Activated T-helper 9 cell treated with anti-CD3 and anti-CD28 coated beads, Interleukin-2, amount 50 U/mL, for 16 hours (primary cell): ENCODE measurements around the gene MYO1D.
"Not testable (repeated sequence)": the region's sequence is repeated elsewhere in the genome, so short reads cannot be mapped to it uniquely, and the experiment has no call there.

Experiments used
- DNase-seq: peaks from one replicate; pipeline ENCODE4 v3.0.0-alpha.2; 2020; ENCODE audit warnings: low read depth

Gene MYO1D

DNA sequence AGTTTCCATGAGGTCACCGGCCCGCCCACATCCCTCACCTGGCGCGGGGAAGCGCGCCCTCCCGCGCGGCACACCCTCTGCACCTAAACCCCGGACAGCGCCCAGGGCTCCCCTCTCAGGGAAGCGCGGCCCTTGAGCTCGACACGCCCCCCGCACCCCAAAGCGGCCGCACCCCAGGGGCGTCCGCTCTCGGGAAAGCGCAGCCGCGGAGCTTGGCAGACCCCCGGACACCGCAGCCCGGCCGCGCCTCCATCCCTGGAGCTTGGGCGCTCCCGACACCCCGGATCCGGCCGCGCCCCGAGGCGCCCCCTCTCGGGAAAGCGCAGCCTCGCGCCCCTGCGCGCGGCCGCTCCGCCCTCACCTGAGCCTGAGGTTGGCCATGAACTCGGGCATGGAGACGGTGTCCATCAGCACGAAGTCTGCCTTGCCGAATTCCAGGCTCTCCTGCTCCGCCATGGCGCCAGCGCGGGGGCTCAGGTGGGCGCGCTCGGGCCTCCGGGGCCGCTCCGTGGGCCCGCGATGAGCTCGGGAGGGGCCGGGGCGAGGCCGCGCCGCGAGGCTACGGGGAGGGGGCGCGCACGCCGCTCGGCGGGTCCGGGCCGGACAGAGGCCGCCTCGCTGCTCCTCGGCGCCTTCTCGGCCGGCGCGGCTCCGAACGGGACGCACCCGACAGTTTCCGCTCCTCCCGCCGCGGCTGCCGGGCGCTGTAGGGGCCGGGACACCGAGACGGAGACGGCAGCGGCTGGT is at the start of gene MYO1D:
Gene MYO1D, minus strand, starts transcription at position 708 of the 747 bp plus-strand sequence. Its CDS starts 252 bp downstream, at position 456.
- DNase-seq: peak; percentile 55

DNA sequence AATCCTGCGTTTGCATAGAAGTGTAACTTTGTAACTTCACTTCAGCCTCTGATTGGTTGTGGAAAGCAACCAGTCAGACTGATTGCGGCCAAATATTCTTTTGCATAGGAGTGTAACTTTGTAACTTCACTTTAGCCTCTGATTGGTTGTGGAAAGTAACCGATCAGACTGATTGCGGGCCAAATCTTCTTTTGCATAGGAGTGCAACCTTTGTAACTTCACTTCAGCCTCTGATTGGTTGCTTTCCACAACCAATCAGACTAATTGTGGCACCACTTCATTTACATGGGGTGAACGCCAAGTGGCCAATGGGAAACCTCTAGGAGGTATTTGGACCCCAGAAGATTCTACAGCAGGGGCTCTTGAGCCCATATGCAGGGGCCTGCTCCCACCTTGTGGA is 49.3 kb upstream of the MYO1D start:
- no peak for DNase-seq

DNA sequence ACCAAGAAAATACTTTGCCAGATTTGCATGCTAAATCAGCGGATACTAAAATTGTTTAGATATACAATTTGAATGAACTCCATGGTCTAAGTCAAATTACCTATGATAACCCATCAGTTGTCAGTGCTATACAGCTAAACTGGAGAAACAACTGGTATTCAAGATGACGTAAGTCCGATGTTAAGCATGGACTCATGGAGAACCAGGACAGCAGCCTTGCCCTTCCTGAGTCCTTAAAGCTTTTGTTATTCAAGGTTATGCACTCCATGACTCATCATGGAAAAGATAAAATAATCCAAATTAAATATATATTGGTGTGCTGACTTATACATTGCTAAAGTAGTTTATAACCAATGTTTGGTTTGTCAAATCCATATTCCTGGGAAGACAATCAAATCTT is 47.0 kb upstream of the MYO1D start:
- DNase-seq: not testable (repeated sequence)

DNA sequence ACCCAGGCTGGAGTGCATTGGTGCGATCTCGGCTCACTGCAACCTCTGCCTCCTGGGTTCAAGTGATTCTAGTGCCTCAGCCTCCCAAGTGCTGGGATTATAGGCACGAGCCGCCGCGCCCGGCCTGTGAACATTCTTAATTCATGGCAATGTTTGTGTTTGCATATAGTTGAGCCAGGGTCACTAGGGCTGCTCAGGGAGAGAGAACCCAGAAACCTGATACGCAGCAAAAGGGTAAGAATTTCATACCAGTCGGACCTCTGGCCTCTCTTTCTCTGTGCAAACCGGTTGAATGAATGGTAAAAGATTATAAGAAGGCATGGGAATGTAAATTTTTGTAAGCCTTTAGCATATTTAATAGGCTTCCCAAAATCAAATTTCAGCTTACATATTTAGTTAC is 44.1 kb upstream of the MYO1D start:
- no peak for DNase-seq

DNA sequence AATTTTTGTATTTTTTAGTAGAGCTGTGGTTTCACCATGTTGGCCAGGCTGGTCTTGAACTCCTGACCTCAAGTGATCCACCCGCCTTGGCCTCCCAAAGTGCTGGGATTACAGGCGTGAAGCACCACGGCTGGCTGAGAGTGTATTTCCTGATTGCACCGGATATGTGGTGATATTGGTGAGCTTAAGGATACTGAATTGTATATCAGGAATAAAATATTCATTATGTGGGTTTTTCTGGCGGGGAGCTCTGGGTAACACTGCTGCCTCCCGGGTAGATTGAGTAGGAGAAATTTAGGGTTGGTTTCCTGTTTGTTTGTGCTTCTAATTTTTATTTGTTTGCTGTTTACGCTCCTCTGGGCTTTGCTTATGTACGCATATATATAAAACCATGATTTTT is 43.4 kb upstream of the MYO1D start:
- no peak for DNase-seq

DNA sequence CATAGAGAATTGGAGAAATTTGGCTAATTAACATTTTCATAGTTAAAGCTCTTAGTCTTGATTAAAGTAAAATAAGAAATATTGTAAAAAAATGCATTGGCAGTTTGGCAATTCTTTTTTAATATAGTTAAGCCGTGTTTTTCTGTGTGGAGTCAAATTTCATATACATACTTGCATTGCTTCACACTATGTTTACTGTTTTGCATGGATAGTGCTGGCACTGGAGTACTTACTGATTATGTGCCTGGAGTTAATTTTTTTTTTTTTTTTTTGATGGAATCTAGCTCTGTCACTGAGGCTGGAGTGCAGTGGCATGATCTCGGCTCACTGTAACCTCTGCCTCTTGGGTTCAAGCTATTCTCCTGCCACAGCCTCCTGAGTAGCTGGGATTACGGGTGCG is 43.0 kb upstream of the MYO1D start:
- not testable (repeated sequence) for DNase-seq

DNA sequence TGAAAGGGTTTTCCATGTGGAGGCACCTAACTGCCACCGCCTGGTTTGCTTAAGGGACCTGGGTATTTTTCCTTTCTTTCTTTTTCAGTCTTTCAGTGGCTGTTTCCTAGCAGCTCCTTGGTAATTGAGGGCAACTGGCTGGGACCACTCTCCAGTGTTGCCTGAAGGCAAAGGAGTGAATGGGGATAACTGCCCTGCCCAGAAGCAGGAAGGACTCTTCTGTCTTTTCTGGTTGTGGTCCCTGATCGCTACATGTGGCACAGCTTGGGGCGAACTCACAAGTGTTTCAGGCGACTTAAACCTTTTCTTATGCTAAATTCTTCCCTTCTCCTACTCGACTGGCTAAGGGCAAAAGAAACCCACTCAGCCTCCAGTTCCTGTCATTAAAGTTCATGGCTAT is 40.9 kb upstream of the MYO1D start:
- no peak for DNase-seq

DNA sequence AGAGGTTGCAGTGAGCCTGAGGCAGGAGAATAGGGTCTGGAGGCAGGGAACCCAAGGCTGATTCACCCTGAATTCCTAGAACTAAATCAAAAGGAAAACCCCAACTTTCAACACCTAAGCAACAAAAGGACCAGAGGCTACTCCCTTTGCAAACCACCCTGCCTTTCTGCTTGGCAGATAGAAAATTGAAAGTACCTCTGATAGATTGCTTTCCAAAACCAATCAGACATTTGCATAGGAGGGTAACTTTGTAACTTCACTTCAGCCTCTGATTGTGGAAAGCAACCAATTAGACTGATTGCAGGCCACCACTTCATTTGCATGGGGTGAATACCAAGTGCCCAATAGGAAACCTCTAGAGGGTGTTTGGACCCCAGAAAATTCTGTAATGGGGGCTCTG is 40.2 kb upstream of the MYO1D start:
- no peak for DNase-seq

DNA sequence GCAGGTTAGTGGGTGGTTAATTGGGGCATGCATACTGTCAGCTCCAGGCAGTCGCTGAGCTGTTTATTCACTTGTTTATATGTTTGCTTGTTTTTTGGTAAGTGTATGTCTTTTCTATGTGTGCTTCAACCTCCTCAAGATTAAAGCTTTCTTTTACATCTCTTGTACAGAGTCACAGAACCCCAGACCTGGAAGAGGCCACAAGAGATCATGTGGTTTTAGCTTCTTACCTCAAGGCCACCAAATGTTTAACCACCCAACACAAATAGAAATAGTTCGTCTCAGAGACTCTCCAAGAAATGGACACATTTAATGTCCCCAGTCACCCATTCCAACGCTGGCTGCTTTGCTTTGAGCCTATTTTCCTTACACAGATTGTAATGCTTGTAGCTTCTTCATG is 39.2 kb upstream of the MYO1D start:
- DNase-seq: no peak

DNA sequence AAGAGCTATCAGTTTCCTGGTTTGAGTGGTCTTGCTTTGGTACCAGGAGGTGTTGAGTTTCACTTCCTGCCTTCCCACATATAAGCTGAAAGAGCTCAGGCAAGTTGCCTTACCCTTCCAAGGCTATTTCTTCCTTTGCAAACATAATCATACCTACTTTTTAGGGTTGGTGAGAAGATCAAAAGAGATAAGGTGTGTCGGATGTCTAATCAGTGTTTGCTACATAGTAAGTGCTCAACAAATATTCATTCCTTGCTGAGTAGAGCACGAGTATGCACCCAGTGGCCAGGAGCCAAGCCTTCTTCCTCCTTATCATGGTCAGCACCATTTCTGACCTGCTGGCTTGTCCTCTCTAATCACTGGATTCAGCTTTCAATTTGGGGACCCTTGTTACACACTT is 38.3 kb upstream of the MYO1D start:
- no peak for DNase-seq

DNA sequence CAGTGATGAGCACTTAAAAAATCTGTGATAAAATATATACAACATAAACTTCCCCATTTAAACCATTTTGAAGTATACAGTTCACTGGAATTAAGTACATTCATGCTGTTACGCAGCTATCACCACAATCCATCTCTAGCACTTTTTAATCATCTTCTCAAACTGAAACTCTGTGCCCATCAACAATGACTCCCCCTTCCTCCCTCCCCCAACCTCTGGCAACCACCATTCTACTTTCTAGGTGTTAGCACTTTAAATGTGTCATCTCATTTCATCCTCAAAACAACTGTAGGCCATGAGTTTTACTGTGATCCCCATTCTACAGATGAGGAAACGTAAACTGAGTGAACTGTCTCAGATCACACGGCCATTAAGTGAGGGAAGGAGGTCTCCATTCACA is 37.3 kb upstream of the MYO1D start:
- DNase-seq: no peak

DNA sequence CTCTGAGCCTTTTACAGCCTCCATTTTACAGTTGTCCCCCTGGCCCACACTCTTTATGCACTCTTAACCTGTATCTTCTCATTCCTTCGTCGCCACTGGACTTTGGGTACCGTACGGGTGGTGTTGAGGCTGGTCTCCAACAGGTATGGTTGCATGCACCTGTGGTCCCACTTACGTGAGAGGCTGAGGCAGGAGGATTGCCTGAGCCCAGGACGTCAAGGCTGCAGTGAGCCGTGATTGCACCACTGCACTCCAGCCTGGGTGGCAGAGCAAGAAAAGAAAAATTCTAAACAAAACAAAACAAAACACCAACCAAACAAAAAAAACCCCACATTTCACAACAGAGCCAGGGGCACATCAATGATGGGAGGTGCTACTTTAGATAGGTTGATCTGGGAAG is 36.7 kb upstream of the MYO1D start:
- no peak for DNase-seq

DNA sequence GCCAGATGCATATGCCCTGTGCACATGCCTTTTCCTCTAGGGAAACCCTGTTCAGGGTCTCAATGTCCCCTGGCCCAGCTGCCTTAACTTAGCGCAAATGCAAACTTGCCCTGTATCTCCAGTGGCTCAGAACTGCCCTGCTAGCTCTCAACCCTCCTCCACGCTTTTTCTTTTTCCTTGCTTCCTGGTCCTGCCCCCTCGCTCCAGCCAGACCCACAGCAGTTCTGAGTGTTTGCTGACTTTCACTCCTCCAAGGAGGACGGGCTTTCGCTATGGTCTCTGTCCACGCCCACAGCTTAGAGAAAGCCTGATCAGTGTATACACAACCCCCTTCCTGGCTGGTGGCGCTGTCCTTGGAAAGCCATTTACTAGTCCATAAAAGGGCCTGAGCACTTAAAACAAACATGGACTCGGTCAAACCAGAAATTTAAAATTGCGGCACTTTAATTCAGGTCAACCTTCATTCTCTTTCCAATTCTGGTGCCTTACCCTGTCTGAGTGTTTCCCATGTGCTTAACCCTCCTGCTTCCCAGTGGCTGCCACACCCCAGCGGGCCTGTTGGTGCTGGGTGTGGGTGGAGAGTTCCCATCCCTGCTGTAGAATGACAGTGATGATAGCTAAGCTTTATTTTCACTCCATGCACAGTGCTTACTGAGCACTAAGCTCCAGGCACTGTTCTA is 35.4 kb upstream of the MYO1D start:
- DNase-seq: no peak

DNA sequence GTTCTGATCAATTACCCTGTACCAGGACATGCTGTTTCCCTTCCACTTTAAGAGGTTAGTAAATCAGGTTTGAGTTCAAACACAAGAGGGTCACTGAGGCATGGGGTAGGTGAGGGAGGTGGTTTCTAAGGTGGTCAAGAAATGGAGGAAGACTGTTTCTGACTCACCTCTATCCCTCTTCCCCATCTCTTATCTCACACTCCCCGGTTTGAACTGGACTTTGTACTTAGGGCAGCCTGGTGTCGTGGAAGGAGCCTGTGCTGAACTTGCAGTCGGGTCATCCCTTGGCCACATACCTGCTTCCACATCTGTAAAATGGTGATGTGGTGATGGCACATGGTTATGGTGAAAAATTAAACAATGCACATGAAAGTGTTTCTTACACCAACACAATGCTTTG is 33.8 kb upstream of the MYO1D start:
- DNase-seq: no peak

DNA sequence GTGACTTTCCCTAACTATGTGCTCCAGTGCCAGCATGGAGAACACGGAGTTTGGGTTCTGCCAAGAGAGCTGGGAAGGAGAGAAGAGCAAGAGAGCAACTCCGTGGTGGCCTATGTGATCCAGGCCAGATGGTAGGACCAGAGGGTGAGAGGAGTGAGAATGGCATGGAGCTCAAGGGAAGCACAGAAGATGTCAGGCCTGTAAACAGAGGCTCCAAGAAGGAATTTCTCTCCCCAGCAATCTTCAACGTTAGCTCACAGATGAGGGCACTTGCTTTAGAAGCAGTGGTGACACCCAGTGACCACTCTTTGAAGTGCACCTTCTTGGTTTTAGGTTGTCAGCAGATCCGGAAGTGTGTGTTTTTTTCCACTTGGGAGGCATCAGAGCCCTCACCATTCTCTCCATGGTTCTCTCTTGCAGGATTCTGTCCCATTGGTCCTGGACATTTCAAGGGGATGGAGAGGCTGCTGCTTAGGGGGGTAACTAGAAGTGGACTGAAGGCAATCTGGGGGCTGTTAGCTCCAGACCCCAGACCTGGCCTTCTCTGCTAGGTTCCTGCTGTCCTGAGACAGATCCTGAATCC is 33.0 kb upstream of the MYO1D start:
- peak; percentile 16 for DNase-seq

DNA sequence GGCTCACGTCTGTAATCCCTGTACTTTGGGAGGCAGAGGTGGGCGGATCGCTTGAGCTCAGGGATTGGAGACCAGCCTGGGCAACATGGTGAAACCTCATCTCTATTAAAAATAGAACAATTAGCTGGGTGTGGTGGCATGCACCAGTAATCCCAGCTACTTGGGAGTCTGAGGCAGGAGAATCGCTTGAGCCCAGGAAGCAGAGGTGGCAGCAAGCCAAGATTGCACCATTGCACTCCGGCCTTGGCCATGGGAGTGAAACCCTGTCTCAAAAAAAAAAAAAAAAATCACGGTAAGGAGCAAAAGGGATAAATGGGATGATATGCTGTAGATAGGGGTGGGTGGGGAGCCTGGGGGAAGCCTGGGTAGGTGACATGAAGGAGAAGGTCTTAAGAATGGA is 30.7 kb upstream of the MYO1D start:
- DNase-seq: no peak

DNA sequence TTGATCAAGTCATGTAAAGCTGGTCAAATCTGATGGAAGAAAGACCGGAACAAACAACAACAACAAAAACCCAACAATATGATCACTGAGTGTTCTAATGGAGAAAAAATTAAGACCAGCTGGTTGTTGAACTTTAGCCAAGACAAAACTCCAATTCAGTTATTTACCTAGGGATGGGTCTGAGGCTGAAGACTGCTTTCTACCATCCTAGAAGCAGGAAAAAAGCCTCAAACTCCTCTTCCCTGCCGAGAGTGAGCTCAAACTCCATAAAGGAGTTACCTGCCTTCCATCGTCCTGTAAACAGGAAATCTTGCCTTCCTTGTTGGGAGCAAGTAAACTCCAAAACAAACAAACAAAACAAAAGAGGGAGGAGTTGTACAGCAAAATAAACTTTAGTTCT is 28.0 kb upstream of the MYO1D start:
- DNase-seq: no peak

DNA sequence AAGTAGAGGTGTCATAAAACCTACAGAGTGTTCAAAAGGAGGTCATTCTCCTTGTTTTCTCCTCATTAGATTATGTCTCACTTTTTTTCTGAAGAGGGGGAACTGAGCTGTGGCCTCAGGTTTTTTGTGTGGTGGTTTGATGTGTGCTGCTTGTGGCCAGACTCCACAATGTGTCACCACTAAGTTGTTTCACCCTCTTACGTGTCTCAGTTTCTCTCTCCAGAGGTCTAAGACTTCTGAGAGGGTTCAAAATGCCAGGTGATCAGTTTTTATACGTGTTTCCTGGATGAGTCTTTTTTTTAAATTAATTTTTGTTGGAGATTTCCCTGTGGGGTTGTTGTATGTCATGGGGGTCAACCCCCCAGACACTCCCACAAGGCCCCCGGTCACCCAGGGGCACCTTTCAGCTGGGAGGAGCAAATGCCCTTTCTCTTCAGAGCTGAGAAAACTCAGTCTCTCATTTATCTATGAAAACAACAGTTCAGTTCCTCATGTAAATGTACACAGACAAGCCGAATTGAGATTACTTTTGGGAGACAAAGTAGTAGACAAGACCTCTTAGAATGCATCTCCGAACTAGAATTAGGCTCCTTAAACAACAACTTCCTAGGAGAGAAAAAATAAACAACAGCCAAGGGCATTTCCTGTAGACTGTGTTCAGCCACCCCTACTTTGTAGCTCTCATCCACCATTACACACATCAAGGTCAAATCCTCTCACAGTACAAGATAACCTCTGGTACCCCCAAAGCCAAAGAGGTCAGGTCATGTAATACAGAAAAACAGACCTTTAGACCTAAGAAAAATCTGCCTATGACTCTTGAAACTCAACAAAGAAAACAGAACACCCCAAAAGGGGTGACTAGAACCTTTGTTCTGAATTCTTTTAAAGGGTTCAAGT is 27.1 kb upstream of the MYO1D start:
- DNase-seq: no peak

DNA sequence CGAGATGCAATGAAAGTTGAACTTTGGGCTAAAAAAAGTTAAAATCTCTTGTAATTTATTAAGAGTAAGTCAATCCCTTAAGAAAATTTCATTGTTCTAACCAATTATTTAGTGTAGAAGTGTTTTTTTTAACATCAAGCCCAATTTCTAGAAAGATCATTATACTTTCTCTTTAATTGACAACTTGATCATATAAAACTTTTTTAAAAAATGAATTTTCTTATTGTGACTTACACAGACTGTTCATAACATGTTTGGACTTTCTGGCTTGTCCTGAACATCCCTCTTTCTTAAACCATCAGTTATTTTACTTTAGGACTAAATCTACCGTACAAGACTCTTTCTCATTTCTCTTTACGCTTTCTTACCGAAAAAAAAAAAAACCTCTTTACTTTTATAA is 24.8 kb upstream of the MYO1D start:
- DNase-seq: no peak

DNA sequence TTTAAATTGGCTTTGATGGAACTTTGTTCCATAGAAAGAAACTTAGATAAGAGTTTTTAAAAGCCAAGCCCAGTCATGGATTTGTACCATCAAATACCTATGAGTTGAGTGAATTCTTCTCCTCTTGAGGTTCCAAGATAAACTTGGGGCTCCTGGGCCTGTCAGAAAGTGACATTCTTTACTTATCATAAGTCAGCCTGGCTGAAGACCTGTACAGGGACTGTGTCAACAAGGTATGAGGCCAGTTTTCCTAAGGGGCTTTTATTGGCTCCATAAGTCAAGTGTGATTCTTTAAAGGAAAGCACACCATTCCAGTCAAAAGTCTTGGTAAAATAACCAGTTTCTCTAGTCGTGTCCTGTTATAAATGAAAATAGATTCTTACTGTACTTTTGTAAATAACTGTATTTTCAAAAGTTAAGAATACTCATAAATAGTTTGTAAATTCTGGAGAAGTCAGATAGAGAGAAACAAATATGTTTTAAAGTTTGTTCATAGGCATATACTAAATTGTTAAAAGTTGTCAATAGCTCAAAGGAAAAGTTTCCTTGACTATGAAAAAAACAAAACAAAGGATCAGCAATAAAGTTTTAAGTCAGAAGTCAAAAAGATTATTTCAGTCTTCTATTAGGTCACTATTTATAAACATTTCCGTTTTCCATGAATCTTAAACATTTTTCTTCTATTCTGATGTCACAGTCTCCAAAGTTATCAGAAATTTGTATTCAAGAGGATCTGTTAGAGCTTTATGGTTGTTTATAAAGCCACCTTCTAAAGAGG is 22.5 kb upstream of the MYO1D start:
- DNase-seq: no peak

DNA sequence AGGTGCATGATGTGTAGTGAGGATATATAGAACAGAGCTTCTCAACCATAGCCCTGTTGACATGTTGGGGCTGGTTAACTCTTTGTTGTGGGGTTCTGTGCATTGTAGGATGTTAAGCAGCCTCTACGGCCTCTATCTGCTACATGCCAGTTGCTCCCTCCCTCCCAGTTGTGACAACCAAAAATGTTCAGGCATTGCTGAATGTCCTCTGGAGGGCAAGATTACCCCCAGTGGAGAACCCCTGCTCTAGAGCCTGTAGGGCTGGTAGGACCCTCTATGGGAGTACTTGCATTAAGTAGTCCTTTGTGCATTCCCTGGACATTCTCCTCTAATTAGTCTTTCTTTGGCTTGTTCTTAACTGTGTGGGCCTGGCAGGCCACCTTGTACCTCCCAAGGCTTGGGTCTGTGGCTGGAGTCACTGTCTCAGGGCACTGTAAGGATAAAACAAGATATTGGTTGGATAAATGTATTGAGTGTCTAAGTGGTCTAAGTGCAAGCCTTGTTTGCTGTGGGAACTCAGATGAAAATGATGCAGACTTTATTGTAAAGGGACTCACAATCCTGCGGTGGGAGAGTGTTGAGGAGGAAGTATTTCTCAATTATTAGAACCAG is 19.8 kb upstream of the MYO1D start:
- no peak for DNase-seq
